SW 1271 (cell line): ENCODE measurements around the gene ZNF792.
A peak's percentile ranks its signal among the peaks of the same experiment; 100 is the strongest.
"Not testable (repeated sequence)": the region's sequence is repeated elsewhere in the genome, so short reads cannot be mapped to it uniquely, and the experiment has no call there.

ENCODE experiments used
- DNase-seq, 2 experiments: peaks; one replicate each; lab custom pipeline; 2025; lab: John Stamatoyannopoulos, UW

ZNF792 gene

DNA sequence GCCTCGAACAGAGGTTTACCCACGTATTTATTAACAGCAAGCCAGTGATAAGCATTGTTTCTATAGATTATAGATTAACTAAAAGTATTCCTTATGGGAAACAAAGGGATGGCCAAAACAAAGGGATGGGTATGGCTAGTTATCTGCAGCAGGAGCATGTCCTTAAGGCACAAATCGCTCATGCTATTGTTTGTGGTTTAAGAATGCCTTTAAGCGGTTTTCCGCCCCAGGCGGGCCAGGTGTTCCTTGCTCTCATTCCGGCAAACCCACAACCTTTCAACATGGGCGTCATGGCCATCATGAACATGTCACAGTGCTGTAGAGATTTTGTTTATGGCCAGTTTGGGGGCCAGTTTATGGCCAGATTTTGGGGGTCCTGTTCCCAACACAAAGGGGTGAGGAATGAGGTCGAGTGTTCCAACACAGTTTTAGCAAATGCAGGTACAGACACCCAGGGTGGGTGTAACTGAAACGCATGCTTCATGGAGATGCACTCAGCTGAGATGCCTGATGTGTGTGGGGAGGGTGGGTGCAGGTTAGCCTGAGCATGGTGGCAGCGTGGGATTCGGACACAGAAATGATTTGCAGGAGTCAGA is 6.3 kb upstream of the ZNF792 start:
- not testable (repeated sequence) for DNase-seq

DNA sequence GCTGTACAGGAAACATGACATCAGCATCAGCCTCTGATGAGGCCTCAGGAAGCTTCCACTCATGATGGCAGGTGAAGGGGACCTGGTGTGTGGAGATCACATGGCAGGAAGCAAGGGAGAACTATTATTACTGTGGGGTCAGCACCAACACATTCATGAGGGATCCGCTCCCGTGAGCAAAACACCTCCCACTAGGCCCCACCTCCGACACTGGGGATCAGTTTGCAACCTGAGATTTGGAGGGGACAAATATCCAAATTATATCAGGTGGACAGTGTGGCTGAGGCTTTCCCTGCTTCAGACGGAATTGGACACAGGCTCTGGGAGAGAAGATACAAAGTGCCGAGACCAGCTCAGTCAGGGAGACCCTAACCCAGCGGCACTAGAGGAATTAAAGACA is 5.7 kb upstream of the ZNF792 start:
- no peak for DNase-seq

DNA sequence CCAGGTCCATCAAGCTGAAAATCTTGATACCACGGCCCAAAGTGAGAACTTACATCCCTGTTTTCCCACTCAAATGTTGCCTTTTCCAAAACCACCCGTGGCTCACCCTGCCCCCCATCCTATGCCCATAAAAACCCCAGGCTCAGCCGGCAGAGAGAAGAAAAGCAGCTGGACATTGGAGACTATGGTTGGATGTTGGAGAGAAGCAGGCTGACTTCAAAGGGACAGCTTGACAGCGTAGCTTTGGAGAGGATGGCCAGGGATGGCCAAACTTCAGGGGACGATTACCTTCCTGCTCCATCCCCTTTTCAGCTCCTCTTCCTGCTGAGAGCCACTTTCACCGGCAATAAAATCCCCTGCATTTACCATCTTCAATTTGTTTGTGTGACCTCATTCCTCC is 3.5 kb upstream of the ZNF792 start:
- no peak for DNase-seq

DNA sequence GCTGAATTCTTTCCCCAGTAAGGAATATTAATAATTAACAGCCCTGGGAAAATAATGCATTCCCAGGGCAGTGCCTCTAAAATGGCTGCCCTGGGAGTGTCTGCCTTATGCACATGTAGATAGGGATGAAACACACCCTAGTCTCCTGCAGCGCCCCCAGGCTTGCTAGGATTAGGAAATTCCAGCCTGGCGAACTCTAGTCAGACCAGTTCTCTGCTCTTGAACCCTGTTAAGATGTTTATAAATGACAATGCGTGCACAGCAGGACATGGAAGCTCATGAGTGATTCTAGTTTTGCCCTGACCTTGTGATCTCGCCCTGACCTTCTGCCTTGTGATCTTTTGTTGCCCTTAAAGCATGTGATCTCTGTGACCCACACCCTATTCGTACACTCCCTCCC is 1.5 kb upstream of the ZNF792 start:
- not testable (repeated sequence) for DNase-seq

DNA sequence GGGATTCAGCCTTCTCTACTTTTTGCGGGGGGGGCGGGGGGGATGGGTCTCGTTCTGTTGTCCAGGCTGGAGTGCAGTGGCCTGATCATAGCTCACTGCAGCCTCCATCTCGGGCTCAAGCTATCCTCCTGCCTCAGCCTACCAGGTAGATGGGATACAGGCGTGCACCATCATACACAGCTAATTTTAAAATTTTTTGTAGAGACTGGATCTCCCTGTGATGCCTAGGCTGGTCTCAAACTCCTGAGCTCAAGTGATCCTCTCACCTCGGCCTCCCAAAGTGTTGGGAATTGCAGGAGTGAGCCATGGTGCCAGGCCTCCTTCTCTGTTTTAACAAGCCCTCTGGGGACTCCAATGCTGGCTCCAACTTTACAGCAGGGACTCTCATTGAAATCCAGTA is 569 bp upstream of the ZNF792 start:
- no peak for DNase-seq

DNA sequence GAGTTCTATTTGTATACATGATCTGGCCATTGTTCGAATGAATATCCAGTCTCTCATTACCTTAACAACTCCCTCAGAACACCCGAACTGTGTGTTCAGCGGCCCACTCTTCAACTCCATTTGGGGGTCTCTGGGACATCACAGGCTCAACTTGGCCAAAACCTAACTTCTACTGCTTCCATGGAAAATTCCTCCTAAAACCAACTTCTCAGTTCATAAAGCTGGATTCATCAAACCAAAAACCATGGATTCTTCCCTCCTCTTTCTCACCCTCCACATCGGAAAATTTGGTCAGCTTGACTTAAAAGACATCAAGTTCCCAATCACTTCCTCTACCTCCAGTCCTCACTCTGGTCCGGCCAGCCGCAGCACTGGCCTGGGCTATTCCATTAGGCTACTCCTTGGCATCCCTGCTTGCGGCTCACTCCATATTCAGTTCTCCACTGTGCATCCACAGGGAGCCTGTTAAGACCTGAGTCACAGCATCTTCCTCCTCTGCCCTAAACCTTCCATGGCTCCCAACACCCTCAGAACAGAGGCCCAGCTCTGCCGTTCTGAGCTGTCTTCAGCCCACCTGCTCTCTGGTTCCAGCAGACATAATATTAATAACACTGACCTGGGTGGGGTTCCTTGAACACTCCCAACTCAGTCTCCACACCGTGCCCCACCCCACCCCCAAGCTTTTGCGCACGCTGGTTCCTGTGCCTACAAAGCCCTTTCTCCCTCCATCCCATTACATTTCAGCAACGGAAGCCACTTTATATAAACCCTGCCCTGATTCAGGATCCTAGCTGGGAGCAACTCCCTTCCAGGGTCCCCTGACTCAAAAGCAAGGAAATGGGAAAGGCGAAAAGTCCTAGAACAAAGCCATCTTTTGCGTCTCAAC is 1.1 kb downstream of the ZNF792 start:
- no peak for DNase-seq

DNA sequence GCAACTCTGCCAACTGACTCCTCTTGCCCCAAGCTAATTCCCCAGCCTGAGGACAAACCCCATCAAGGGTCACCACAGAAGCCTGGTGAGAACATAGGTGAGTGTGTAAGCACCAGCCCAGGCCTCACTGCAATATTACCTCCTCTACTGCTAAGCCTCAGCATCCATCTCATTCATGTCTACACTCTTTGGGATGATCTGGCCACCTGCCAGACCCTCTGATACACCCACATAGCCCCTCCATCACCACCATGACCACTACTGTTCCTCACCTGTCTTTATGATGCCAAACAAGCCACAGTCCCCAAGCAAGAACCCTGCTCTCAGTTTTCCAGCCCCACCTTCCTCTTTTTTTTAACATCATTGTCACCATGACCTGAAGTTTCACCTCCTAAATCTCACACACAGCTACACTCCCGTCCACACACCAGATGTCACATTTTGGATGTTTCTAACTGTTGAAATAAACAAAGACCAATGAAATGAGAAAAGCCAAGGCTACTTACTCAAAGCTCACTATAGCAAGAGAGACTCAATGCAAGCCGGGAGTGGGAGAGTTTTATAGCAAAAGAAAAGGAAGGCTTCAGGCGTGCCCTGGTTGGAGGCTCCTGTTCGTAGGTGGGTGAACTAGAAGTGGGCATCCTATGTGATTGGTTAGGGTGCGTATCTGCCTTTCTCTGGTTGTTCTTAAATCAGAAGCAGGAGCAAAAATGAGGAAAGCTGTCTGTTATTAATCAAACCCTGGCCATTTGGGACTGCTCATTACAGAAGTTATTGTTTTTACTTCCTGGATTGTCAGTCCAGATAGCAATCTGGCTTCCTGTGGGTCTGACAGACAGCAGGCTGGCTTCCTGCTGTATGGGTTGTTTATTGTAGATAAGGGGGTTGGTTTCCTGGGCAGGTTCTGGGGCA is 2.0 kb downstream of the ZNF792 start:
- no peak for DNase-seq

DNA sequence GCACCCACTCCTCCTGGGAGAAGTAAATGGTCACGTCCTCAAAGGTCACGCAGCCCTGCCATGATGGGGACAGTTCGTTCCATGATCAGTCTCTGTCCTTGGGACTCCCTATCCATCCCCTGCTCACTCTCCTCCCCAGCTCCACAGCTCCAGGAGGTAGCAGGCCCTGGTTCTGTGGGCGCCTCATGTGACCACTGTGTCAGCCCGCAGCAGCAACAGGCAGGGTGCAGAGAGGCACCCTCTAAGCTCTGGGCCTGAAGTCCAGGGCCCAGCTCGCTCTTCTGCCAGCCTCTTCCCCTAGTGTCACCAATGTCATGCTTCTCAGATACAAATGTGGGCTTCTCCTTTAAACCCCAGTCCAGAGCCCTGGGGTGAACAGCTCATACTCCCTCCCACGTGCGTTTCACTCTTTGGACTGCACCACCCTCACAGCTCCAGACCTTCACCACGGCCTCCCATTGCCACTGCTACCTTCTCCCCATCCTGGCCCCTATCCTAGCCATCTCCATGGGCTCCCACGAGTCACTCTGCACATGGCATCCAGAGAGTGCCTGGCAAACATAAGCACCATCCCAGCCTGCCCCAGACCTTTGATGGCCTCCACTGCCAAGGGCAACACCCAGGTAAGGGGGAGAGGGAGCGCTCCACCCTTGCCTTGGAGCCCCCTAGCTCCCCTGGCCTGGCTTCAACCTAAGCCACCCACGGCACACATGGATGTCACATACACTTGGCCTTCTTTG is 2.9 kb downstream of the ZNF792 start:
- no peak for DNase-seq

DNA sequence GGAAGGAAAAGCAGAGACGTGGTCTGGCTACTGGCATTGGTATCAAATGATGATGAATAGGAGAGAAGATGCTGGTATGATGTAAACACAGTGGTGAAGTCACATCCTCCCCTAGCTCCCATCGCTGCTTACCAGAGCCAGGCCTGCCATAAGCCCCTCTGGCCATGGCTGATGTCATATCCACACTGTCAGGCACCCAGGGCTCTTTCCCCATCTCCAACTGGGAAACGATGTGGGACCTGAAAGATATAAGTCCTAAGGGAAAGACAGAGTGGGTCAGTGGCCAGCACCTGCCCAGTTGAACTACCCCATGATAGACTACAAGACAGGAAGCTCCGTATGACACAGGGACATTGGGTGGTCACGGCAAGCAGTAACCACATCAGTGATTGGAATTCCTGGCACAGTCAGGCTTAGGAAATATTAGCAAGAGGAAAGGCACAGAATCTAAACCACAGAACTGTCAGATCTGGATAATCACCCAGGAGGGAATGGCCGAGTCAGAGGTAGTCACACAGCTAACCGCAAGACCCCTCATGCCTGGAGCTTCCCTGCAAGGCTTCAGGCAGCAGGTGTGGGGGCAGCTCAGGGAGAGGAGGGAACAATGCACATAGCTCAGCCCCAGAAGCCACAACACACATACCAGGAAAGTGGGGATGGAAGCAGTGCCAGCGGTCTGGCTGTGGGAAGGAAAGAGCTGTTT is 3.8 kb downstream of the ZNF792 start:
- peak in 1 of 2 experiments; percentile 14 for DNase-seq

DNA sequence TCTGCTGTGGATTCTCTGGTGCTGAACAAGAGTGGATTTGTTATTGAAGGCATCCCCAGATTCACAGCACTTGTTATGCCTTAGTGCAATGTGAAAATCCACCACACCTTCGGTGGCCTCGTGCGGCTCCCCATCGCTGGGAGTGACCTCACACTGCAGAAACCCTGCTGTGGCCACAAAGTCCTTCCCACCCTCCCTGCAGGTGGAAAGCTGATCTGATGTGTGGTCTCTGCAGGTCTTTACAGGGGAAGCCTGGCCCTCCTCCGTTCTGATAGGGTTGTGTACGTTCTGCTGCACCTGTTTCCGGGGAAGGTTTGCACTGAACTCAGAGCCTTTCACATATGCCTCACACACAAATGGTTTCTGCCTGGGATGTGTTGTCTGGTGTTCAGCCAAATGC is 5.0 kb downstream of the ZNF792 start:
- no peak for DNase-seq

DNA sequence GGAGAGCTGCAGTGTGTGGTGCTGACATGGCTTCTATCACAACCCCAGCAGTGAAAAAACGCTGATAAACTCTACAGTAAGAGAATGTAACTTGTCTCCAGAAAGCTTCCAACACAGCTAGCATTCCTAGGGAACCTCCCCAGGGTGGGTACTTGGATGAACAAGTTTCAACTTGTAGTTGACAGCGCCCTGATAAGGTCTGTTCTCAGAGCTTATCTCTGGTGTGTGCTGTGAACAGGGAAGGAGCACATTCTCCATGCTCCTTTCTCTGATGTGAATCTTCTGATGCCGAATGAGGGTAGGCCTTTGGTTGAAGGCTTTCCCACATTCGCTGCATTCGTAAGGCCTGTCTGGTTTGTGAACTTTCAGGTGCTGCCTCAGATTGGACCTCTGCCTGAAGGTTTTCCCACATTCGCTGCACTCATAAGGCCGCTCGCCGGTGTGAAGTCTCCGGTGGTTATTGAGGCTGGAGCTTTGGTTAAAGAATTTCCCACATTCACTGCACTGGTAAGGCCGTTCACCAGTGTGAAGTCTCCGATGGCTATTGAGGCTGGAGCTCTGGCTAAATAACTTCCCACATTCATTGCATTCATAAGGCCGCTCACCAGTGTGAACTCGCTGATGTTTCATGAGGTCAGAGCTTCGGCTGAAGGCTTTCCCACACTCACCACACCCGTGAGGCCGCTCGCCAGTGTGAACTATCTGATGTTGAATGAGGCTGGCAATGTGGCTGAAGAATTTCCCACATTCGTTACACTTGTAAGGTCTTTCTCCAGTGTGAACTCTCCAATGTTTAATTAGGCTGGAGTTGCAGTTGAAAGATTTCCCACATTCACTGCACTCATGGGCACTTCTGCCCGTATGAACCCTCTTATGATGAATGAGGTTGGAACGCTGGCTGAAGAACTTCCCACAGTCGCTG is 5.9 kb downstream of the ZNF792 start:
- DNase-seq, result no peak

DNA sequence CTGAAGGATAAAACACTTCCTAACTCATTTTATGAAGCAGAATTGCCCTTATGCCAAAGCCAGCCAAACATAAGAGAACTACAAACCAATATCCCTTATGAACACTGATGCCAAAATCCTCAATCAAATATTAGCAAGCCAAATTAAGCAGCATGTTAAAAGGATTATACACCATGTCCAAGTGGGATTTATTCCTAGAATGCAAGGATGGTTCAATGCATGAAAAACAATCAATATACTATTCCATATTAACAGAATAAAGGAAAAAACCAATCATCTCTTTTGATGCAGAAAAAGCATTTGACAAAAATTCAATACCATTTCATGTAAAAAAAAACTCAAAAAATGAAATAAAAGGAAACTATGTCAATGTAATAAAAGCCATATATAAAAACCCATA is 10.9 kb downstream of the ZNF792 start:
- DNase-seq, result no peak

DNA sequence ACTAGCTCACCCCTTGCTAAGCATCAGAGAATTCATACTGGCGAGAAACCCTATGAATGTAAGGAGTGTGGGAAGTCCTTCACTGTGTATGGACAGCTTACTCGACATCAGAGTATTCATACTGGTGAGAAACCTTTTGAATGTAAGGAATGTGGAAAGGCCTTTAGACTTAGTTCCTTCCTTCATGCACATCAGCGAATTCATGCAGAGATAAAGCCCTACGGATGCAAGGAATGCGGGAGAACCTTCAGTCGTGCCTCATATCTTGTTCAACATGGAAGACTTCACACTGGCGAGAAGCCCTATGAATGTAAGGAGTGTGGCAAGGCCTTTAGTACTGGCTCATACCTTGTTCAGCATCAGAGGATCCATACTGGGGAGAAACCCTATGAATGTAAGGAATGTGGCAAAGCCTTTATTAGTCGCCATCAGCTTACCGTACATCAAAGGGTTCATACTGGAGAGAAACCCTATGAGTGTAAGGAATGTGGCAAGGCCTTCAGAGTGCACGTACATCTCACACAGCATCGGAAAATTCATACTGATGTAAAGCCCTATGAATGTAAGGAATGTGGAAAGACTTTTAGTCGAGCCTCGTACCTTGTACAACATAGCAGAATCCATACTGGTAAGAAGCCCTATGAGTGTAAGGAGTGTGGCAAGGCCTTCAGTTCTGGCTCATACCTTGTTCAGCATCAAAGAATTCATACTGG is 20.0 kb downstream of the ZNF792 start:
- DNase-seq, result no peak

DNA sequence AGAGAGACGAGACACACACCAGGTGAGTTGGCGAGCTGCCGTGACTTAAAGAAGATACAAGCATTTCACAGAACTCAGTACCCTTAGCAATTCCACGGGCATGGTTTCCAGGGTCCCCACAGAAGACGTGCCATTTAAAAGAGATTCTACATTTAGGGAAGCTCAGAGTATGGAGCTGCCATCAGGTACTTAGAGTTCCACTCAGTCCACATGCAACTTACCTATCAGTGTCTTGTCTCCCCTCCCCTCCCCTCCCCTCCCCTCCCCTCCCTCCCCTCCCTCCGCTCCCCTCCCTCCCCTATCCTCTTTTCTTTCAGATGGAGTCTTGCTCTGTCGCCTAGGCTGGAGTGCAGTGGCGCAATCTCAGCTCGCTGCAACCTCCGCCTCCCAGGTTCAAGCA is 25.1 kb downstream of the ZNF792 start:
- no peak for DNase-seq

DNA sequence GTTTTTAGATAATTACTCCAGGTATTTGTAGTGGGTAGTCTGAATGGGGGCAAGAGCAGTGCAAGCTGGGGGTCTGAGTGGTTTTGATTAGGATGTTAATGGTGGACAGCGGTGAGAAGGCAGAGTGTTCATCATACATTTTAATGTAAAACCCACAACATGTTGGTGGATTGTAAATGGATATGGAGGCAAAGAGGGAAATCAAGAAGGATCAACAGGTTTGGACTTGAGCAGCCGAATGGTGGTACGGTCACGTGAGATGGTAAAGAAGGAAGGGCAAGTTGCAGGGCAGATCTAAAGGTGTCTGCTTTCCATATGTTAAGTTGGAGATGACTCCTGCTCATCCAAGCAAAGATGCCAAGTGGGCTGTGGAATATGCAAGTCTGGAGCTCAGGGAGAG is 27.8 kb downstream of the ZNF792 start:
- no peak for DNase-seq

DNA sequence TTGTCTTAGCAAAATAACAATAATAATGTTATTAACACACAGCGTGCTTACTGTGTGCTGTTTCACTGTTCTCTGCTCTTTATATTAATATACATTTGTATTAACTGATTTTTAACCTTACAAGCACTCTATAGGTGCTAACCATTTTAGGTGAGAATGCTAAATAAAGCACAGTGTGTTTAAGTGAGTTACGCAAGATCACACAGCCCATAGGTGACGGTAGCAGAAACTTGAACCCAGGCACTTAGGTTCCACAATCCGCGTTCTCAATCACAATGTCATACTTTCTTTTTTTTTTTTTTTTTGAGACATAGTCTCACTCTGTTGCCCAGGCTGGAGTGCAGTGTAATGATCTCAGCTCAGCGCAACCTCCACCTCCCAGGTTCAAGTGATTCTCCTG is 31.5 kb downstream of the ZNF792 start:
- DNase-seq, result no peak

DNA sequence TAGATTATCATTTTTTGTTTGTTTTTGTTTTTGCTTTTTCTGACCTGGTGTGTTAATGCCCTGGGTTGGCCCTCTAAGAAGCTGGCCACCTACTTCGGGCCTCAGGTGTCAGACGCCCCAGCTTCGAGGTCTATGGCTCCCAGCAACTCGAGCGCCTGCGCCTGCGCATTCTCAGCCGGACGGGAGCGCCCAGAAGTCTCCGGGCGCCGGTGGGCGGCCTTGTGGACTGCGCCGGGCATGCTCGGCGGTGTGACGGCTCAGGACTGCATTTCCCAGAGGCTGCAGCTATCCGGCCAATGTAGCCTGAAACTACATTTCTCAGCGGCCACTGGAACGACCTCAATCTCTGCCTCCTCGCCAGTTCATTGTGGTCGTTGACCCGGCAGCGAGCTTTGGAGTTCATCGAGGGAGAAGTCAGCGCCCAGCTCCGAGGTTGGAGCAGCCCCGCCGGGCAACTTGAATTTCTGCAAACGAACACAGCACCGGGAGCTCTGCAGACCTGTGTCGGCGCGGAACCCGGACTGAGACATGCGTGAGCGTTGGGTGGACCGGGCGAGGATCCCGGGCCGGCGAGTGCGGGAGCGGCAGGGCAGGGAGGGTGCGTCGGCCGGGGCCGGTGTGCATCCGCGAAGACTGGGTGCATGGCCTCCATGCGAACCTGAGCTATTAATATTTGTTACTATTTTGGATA is 37.2 kb downstream of the ZNF792 start, which contains the start of gene ZNF30:
Gene ZNF30 (plus strand): TSS at position 219 of the 691 bp plus-strand sequence. CDS start 3,045 bp downstream, outside the sequence.
- peak; percentile 63 to 86 for DNase-seq

DNA sequence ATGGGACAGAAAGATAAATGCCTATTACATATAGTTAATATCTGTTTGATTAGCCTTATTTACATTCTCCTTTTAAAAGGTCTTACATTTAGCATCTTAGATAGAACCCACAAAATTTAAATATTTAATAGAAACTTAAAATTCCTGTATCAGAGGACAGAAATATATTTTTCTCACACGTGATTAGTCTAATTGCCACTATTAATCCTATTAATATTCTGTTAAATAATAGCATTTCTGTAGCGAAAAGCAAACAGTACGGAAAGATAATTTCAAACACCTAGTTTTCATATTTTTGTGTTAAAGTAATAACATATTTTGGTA is 37.7 kb downstream of the ZNF792 start:
- DNase-seq, result no peak

DNA sequence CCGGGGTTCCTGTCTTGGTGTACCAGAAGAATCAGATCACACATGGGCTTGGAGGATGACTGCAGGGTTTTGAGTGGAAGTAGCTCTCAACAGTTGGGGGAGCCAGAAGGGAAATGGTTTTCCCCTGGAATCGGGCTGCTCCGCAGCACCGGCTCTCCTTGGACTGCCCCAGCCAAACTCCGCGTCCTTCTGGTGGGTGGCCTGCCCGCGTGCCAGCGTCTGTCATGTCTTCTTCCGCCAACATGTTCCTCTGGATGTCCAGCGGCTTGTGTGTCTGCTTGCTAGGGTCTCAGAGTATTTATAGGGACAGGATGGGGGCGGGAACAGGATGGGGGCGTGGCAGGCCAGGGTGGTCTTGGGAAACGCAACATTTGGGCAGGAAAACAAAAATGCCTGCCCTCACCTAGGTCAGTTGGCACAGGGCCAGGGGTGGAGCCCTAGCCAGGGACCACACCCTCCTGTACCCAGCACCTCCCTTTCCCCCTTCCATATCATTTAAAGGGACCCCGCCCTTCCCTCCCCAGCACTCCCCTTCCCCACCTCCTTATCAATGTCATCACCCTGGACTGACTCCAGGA is 38.7 kb downstream of the ZNF792 start:
- no peak for DNase-seq
